B cell (primary cell): Measurements from ENCODE around the gene CRELD2. TPM values are rescaled to one million over a fixed set of nuclear protein-coding genes. Genes with fewer than 3 reads are reported as not detected.

ENCODE experiments used
- ATAC-seq: fragments of 200-7000 bp; cut with Tn5 transposase; one replicate; pipeline ENCODE4 v1.10.0; 2021; ENCODE audit warnings: low read depth, mild to moderate bottlenecking, moderate number of reproducible peaks, moderate library complexity
- CTCF ChIA-PET: fragments of 350-600 bp; sonication (Branson Sonifier 250); formaldehyde crosslinking; loops from one replicate; lab custom pipeline; 2021; ENCODE audit warnings: antibody characterized with exemption, inconsistent platforms; lab: Charles Lee
- POLR2A ChIA-PET: fragments of 350-600 bp; sonication (Branson Sonifier 250); formaldehyde crosslinking; loops from one replicate; lab custom pipeline; 2021; ENCODE audit warnings: antibody characterized with exemption; lab: Charles Lee
- DNase-seq: peaks from one replicate; pipeline ENCODE4 v3.0.0; 2013
- H2AFZ ChIP-seq: 2 replicates; pipeline ENCODE4 v1.6.1; 2012; ENCODE audit warnings: mild to moderate bottlenecking, low read depth, low read length; ENCODE audit not compliant: insufficient read depth, poor library complexity, severe bottlenecking
- H3K27ac ChIP-seq, 2 donors: 1 replicate in 1 of 2; 2 replicates in 1 of 2; pipeline ENCODE4 v1.5.1; 2012 to 2013; ENCODE audit warnings: low read length in 2 of 2, mild to moderate bottlenecking in 2 of 2, moderate library complexity in 1 of 2
- H3K27me3 ChIP-seq, 4 experiments: fragments of 200-600 bp in 1 of 4; sonication (generic) in 1 of 4; replicated peaks in 1 of 4; 1 replicate in 2 of 4; 2 replicates in 2 of 4; pipeline versions ENCODE4 v1.6.1 to v1.7.0; 2013 to 2016; ENCODE audit warnings: low read length in 3 of 4, mild to moderate bottlenecking in 2 of 4, mixed read lengths in 1 of 4, moderate library complexity in 1 of 4; ENCODE audit not compliant: insufficient read depth in 4 of 4, control insufficient read depth in 3 of 4; ENCODE audit errors: control extremely low read depth in 1 of 4
- H3K36me3 ChIP-seq, 2 experiments: replicated peaks in 1 of 2; 1 replicate in 1 of 2; 2 replicates in 1 of 2; pipeline versions ENCODE4 v1.6.1 to v1.7.1; 2013; ENCODE audit warnings: low read length in 1 of 2; ENCODE audit not compliant: insufficient read depth in 2 of 2, control insufficient read depth in 1 of 2; ENCODE audit errors: control extremely low read depth in 1 of 2, extremely low read depth in 1 of 2
- H3K4me1 ChIP-seq, 2 donors: fragments of 200-600 bp in 1 of 2; sonication (generic) in 1 of 2; 1 replicate in 1 of 2; 2 replicates in 1 of 2; pipeline versions ENCODE4 v1.5.1 to v1.6.1; 2013 to 2017; ENCODE audit warnings: low read length in 2 of 2; ENCODE audit not compliant: control insufficient read depth in 2 of 2, insufficient read depth in 2 of 2
- H3K4me2 ChIP-seq: replicated peaks from 2 replicates; pipeline ENCODE3; 2012; ENCODE audit warnings: mild to moderate bottlenecking, low read depth, low read length; ENCODE audit not compliant: poor library complexity, severe bottlenecking
- H3K4me3 ChIP-seq, 5 experiments: fragments of 200-600 bp in 1 of 5; sonication (generic) in 1 of 5; 1 replicate in 3 of 5; 2 replicates in 2 of 5; pipeline versions ENCODE4 v1.5.1 to v1.7.0; 2011 to 2016; ENCODE audit warnings: low read length in 4 of 5, mild to moderate bottlenecking in 4 of 5, low read depth in 2 of 5, control low read depth in 1 of 5, moderate library complexity in 1 of 5; ENCODE audit not compliant: insufficient read depth in 1 of 5; ENCODE audit errors: control extremely low read depth in 1 of 5, extremely low read depth in 1 of 5
- H3K79me2 ChIP-seq: fragments of 200-600 bp; sonication (generic); one replicate; pipeline ENCODE4 v1.6.0; 2016; ENCODE audit warnings: low read length; ENCODE audit not compliant: control insufficient read depth, insufficient read depth
- H3K9ac ChIP-seq: fragments of 200-600 bp; sonication (generic); 2 replicates; pipeline ENCODE4 v1.6.1; 2017; ENCODE audit warnings: mild to moderate bottlenecking, low read length, moderate library complexity
- H3K9me3 ChIP-seq, 3 donors: one replicate each; pipeline versions ENCODE4 v1.6.1 to v1.7.1; 2013; ENCODE audit warnings: low read length in 2 of 3; ENCODE audit not compliant: control insufficient read depth in 2 of 3, insufficient read depth in 1 of 3; ENCODE audit errors: control extremely low read depth in 1 of 3
- H4K20me1 ChIP-seq: 2 replicates; pipeline ENCODE4 v1.6.0; 2012; ENCODE audit warnings: mild to moderate bottlenecking, low read length; ENCODE audit not compliant: insufficient read depth, control insufficient read depth, poor library complexity, severe bottlenecking
- H3K27ac Mint-ChIP-seq: one replicate; pipeline ENCODE4 v1.8.0; 2021; ENCODE audit warnings: mixed read lengths
- H3K27me3 Mint-ChIP-seq: one replicate; pipeline ENCODE4 v1.8.0; 2021; ENCODE audit warnings: mixed read lengths
- H3K4me1 Mint-ChIP-seq: one replicate; pipeline ENCODE4 v1.8.0; 2021; ENCODE audit warnings: mixed read lengths
- H3K4me3 Mint-ChIP-seq: one replicate; pipeline ENCODE4 v1.8.0; 2021; ENCODE audit warnings: mixed read lengths
- H3K9me3 Mint-ChIP-seq: one replicate; pipeline ENCODE4 v1.8.0; 2022; ENCODE audit warnings: mixed read lengths; ENCODE audit not compliant: insufficient read depth
- EZH2 ChIP-seq: IDR thresholded peaks from 2 replicates; pipeline ENCODE4 v1.6.1; 2012; ENCODE audit warnings: borderline replicate concordance, low read depth, mild to moderate bottlenecking, moderate library complexity, low read length; ENCODE audit not compliant: insufficient read depth, poor library complexity, severe bottlenecking
- WGBS: methylation state at CpG from one replicate; pipeline ENCODE4 v1.1.5; 2013; ENCODE audit warnings: missing lambda C conversion rate; ENCODE audit not compliant: insufficient coverage; 5-methylcytosine and 5-hydroxymethylcytosine counted together
- intact Hi-C: fragments of 100-400 bp; cut with micrococcal nuclease; formaldehyde crosslinking; loops from one replicate; pipeline ENCODE4 v1.10.0; 2022
- polyA plus RNA-seq: library from polyadenylated mRNA; depleted of rRNA; stranded (reverse); fragments of >200 nt; gene quantifications from 2 replicates; pipeline ENCODE4 v1.2.3, GENCODE V29; 2012
- total RNA-seq, 2 donors: library from RNA; stranded (reverse); fragments of 120-200 nt in 1 of 2; gene quantifications; 1 replicate in 1 of 2; 2 replicates in 1 of 2; pipeline versions ENCODE4 v1.2.3 to v1.2.4, GENCODE V29; 2013 to 2022
- TF ChIP-seq, protein P1 (sequence below): fragments of 200-600 bp; IDR thresholded peaks from one replicate; pipeline ENCODE4 v1.8.0; 2022; ENCODE audit warnings: antibody characterized with exemption, mild to moderate bottlenecking

CRELD2 gene
- total and polyA plus RNA-seq, 2 donors (not counting 1 experiment from before 2014, with no cell fraction given), result 35.9 to 41.9 TPM

DNA sequence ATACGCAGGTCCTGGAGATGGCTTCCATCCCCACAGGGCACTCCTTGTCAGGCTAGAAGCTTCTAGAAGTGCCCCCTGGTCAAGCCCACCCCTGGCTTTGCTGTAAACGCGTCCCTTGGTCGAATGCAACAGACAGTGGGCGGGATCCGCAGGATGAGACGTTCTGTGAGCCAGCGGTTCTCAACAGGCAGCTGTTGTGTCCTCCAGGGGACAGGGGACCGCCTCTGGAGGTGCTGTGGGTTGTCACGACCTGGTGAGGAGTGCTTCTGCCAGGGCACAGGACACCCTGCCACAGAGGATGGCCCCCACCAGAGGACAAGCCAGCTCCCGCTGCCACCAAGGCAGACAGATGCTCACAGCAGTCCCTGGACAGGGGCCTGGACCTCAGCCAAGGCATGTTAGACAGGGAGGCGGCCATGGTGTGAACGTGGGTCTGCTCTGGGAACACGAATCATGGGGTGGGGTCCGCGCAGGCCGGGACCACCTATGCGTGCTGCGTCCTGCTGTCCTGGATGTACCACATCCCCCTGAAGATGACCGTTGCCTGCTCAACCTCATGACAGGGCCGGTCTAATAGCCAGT is 11.7 kb downstream of the CRELD2 start:
- Histone ChIP-seq H3K27me3 (no peaks in the 10 kb centered on the region), H2AFZ (peak overlapping the region; percentile 44), H3K27ac (peak overlapping the region; percentile 94 to 97), H3K36me3 (no peaks in the 10 kb centered on the region), H4K20me1 (no peaks in the 10 kb centered on the region), H3K4me1 (peaks cover 62 to 77% of the 10 kb centered on the region in 2 donors), H3K4me2 (peak overlapping the region; percentile 82), H3K9me3 (peaks cover 0 to 5% (median 0%) of the 10 kb centered on the region in 3 donors), H3K9ac (peak overlapping the region; percentile 47), H3K4me3 (peak overlapping the region in 4 of 5 experiments; percentile 21 to 50 (median 30)), H3K79me2 (peaks cover 19% of the 10 kb centered on the region)
- H3K27ac Mint-ChIP-seq, result peak overlapping the region; percentile 95
- DNase-seq, result no peak
- peaks cover 60% of the 10 kb centered on the region for H3K4me1 Mint-ChIP-seq
- ChIA-PET POLR2A (interaction anchor here (0.6 to 4.6 kb wide), 11 partner anchors 12 to 260 kb away, joined by 3 to 75 read pairs (median 19); partner anchors contain the start of genes ALG12, CRELD2 and PIM3), CTCF (interaction anchor here (0.6 to 5.0 kb wide), 24 partner anchors 9 to 540 kb away, joined by 3 to 127 read pairs (median 5); partner anchors contain the start of gene PIM3)
- intact Hi-C loops, result loop anchor here (2.0 to 10.0 kb wide), 5 partner anchors 41 to 545 kb away; partner anchors contain the start of genes BRD1 and SBF1
- TF ChIP-seq, protein P1, sequence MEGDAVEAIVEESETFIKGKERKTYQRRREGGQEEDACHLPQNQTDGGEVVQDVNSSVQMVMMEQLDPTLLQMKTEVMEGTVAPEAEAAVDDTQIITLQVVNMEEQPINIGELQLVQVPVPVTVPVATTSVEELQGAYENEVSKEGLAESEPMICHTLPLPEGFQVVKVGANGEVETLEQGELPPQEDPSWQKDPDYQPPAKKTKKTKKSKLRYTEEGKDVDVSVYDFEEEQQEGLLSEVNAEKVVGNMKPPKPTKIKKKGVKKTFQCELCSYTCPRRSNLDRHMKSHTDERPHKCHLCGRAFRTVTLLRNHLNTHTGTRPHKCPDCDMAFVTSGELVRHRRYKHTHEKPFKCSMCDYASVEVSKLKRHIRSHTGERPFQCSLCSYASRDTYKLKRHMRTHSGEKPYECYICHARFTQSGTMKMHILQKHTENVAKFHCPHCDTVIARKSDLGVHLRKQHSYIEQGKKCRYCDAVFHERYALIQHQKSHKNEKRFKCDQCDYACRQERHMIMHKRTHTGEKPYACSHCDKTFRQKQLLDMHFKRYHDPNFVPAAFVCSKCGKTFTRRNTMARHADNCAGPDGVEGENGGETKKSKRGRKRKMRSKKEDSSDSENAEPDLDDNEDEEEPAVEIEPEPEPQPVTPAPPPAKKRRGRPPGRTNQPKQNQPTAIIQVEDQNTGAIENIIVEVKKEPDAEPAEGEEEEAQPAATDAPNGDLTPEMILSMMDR, result no peak
- no peak for TF ChIP-seq EZH2
- 64% methylated on average over 21 of the region's 21 CpGs for WGBS
- ATAC-seq, result no peak
- peak overlapping the region; percentile 77 for H3K4me3 Mint-ChIP-seq
- no peaks in the 10 kb centered on the region for H3K9me3 Mint-ChIP-seq
- H3K27me3 Mint-ChIP-seq, result no peaks in the 10 kb centered on the region
